HG02588 (cell line): Measurements from ENCODE around the gene PCCA.
"Not testable (repeated sequence)": the region's sequence is repeated elsewhere in the genome, so short reads cannot be mapped to it uniquely, and the experiment has no call there.

ENCODE experiments used
- ATAC-seq: cut with Tn5 transposase; IDR thresholded peaks from one replicate; pipeline ENCODE4 v1.9.1; 2021; ENCODE audit warnings: mild to moderate bottlenecking, moderate library complexity; ENCODE audit not compliant: unreplicated experiment

The PCCA gene

DNA sequence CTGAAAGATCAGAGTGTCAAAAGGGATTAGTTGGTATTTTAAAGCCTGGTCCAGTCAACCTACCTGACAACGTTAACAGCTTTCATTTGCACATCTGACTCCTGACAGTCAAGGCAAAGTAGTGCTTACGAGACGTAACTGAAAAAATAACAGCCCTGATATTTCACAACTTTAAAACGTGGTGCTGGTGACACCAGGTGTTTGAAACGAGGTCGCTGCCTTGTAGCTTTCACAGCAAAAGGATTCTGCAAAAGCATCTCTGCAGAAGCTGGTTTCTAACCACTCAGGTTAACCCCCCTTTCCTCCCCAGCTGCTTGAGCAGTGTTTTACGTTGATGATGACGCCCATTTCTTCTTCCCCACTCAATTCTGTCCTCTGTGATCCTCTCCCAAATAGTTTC, 476.4 kb downstream of the PCCA start:
- no peak for ATAC-seq

DNA sequence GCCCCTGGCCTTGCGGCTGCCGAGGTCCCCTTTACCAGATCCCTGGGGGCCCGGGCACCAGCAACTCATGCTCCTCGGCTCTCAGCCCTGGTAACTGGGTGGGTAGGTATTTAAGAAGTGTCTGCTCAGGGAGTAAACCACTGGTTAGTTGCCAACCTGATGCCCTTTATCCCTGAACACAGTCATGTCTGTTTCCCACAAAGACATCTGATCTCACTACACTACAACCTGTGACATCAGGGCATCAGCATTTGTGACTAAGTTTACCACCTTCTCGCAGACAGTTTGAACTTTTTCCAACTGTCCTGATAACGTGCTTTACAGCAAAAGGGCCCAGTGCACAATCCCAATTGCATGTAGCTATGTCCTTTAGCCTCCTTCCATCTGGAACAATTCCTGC, 477.6 kb downstream of the PCCA start:
- no peak for ATAC-seq

DNA sequence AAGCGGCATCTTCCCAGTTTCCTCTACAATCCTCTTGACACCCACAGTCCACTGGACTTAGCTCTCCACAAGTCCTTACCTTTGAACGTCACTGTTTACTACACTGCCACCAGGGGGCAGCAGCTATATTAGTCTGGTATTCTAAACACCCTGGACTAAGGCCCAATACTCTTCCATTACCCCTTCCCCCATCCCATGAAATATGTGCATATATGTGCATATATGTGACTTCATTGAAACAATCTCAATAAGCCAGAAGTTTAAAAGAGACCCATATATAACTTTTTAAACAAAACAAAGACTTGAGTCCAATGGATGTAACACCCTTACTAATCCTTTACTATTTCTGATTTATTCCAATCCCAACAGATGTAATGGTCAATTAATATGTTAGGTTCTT, 484.2 kb downstream of the PCCA start:
- ATAC-seq, result peak; percentile 89

DNA sequence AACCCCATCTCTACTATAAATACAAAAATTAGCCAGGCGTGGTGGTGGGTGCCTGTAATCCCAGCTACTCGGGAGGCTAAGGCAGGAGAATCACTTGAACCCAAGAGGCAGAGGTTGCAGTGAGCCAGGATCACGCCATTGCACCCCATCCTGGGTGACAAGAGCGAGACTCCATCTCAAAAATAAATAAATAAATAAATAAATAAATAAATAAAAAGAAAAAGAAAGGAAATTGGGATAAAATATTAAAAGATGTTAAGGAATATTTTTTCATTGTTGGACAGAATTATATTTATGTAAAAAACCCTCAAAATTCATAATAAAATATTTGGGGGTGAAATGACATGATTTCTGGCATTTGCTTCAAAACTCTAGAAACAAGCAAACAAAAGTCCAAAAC, 488.3 kb downstream of the PCCA start:
- not testable (repeated sequence) for ATAC-seq
